ENCODE results near the gene STRIT1. TPM values are rescaled to one million over a fixed set of nuclear protein-coding genes. Genes with fewer than 3 reads are reported as not detected.

STRIT1 gene
- total and polyA plus RNA-seq, 9 of the 15 experiments (the other 6 are each of a cell fraction or from before 2014, with no cell fraction given): not detected

DNA sequence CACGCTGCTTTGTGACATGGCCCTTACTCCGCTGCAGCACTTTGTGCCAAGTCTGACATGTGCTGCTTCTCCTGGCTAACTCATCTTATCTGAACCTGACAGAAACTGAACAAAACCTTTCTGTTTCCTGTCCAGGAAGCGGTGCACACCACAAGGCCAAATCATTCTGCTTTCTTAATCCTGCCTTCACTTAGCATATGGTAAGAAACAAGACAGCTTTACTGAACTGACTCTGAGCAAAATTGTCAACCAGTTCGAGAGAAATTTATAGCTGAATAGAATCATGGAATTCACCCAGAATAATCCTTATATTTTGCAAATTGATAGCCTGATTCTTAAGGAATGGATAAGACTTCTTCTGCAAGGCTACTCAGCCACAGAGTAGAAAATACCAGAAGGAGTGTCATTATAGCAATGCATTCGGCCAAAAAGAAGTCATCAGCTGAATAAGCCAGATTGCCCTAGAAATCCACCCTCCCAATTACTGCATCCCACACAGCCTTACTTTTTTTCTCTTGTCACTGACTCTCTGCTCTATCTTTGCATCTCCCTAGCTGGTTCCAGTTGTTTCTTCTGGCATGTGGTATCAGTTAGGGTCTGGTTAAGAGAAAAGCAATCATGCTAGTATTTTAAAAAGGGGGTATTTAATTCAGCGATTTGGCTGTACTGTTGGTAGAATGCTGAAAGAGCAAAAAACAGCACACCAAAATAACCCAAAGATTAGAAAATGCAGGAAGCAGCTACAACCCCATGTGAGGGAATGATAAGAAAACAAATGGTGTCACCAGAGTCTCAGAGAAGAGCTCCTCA is 41.6 kb upstream of the STRIT1 start (continued):
- TF ChIP-seq, protein P1, sequence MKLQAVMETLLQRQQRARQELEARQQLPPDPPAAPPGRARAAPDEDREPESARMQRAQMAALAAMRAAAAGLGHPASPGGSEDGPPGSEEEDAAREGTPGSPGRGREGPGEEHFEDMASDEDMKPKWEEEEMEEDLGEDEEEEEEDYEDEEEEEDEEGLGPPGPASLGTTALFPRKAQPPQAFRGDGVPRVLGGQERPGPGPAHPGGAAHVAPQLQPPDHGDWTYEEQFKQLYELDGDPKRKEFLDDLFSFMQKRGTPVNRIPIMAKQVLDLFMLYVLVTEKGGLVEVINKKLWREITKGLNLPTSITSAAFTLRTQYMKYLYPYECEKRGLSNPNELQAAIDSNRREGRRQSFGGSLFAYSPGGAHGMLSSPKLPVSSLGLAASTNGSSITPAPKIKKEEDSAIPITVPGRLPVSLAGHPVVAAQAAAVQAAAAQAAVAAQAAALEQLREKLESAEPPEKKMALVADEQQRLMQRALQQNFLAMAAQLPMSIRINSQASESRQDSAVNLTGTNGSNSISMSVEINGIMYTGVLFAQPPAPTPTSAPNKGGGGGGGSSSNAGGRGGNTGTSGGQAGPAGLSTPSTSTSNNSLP (IDR thresholded peaks at IDR 0.05; ENCODE audit: borderline replicate concordance, low read depth, low read length): no peak; the same call in 1 of the 2 replicates
- TF ChIP-seq ZZZ3 (IDR thresholded peaks at IDR 0.05) (no peak), ZNF134 (CRISPR knock-in tag; conservative IDR thresholded peaks at IDR 0.05) (no peak; the same call in 1 of the 2 replicates), HSF4 (CRISPR knock-in tag; IDR thresholded peaks at IDR 0.05; ENCODE audit: borderline replicate concordance) (no peak), KDM5B (IDR thresholded peaks at IDR 0.05; ENCODE audit: insufficient replicate concordance, low read depth, low read length) (no peak), HNRNPLL (IDR thresholded peaks at IDR 0.05; ENCODE audit: low read depth, low read length, poor library complexity, severe bottlenecking) (no peak), CUX1 (CRISPR knock-in tag; IDR thresholded peaks at IDR 0.05) (peak; percentile 65; the same call in 1 of the 2 replicates), CAMTA2 (CRISPR knock-in tag; conservative IDR thresholded peaks at IDR 0.05) (no peak), CHCHD3 (CRISPR knock-in tag; IDR thresholded peaks at IDR 0.05) (no peak), POLR2AphosphoS5 (IDR thresholded peaks at IDR 0.05; ENCODE audit: control insufficient read depth, insufficient read depth, low read depth, low read length) (peak; percentile 85), HMGN3 (IDR thresholded peaks at IDR 0.05; ENCODE audit: borderline replicate concordance, extremely low read depth, insufficient read length, low read depth, low read length) (no peak)
- TF ChIP-seq, protein P2, sequence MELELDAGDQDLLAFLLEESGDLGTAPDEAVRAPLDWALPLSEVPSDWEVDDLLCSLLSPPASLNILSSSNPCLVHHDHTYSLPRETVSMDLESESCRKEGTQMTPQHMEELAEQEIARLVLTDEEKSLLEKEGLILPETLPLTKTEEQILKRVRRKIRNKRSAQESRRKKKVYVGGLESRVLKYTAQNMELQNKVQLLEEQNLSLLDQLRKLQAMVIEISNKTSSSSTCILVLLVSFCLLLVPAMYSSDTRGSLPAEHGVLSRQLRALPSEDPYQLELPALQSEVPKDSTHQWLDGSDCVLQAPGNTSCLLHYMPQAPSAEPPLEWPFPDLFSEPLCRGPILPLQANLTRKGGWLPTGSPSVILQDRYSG (tag; conservative IDR thresholded peaks at IDR 0.05; ENCODE audit: low read depth): no peak; the same call in 1 of the 2 replicates
- TF ChIP-seq, protein P3, sequence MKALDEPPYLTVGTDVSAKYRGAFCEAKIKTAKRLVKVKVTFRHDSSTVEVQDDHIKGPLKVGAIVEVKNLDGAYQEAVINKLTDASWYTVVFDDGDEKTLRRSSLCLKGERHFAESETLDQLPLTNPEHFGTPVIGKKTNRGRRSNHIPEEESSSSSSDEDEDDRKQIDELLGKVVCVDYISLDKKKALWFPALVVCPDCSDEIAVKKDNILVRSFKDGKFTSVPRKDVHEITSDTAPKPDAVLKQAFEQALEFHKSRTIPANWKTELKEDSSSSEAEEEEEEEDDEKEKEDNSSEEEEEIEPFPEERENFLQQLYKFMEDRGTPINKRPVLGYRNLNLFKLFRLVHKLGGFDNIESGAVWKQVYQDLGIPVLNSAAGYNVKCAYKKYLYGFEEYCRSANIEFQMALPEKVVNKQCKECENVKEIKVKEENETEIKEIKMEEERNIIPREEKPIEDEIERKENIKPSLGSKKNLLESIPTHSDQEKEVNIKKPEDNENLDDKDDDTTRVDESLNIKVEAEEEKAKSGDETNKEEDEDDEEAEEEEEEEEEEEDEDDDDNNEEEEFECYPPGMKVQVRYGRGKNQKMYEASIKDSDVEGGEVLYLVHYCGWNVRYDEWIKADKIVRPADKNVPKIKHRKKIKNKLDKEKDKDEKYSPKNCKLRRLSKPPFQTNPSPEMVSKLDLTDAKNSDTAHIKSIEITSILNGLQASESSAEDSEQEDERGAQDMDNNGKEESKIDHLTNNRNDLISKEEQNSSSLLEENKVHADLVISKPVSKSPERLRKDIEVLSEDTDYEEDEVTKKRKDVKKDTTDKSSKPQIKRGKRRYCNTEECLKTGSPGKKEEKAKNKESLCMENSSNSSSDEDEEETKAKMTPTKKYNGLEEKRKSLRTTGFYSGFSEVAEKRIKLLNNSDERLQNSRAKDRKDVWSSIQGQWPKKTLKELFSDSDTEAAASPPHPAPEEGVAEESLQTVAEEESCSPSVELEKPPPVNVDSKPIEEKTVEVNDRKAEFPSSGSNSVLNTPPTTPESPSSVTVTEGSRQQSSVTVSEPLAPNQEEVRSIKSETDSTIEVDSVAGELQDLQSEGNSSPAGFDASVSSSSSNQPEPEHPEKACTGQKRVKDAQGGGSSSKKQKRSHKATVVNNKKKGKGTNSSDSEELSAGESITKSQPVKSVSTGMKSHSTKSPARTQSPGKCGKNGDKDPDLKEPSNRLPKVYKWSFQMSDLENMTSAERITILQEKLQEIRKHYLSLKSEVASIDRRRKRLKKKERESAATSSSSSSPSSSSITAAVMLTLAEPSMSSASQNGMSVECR (CRISPR knock-in tag; IDR thresholded peaks at IDR 0.05): no peak
